GM19351 (cell line): ENCODE data around the gene PNPLA1.
"Not testable (repeated sequence)": the region's sequence is repeated elsewhere in the genome, so short reads cannot be mapped to it uniquely, and the experiment has no call there.

Experiments
- ATAC-seq: cut with Tn5 transposase; IDR thresholded peaks from one replicate; pipeline ENCODE4 v1.9.1; 2021; ENCODE audit warnings: mild to moderate bottlenecking, moderate library complexity; ENCODE audit not compliant: unreplicated experiment

PNPLA1 gene

DNA sequence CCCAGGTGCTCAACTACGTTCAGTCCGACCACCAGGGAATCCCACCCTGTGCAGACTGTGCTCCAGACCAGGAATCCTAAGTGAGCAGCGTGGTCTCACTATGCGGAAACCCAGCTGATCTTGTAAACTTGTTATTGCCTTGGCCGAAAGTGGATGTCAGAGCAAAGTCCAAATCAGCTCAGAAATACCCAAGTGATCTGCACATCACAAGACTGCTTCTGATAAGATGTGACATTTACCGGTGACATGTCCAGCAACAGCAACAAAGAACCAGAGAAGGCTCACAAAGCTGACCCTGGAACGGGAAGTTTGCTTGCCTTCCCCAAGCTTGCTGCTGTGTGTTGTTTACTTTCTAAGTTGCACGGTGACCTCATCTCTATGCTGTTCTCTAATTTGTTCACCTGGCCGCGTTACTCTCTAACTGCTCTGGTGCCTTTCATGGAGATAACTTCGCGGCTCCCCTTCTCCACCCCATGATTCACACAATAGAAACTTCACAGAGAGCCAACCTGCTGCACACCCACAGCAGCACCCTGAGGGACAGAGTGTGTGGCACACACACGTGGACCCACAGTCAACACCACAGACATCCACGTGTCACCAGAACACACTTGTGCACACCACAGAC lies 65.1 kb downstream of the PNPLA1 start:
- ATAC-seq: no peak

DNA sequence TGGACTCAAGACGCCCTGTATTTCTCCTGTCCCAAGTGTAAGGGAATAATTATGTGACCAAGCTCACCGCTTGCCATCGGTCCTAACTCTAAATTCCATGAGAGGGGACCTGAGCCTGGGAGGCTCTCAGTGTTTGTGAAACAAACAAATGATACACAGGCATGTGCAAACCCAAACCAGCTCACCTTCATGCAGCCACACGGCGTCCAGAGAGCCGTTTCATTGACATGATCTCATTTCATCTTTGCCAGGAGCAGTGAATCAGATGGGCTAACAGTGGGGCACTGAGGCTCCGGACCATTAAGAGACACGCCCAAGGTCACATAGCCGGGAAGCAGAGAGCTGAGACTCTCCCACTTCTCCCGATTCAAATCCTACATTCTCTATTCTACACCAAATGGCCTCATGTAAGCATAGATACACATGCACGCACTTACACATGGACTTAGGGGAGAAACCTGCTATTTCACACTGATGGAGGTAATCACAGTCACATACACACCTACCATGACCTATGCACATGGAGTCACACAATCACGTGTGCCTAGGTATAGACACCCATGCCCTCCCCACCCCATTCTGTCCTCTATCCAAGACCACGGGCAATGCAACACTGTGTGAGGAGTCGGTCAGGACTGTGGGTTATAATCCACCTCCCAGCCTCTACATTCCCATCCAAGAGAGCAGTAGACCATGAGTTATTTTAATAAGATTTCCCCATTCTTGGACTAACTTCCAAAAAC lies 65.8 kb downstream of the PNPLA1 start:
- ATAC-seq: no peak

DNA sequence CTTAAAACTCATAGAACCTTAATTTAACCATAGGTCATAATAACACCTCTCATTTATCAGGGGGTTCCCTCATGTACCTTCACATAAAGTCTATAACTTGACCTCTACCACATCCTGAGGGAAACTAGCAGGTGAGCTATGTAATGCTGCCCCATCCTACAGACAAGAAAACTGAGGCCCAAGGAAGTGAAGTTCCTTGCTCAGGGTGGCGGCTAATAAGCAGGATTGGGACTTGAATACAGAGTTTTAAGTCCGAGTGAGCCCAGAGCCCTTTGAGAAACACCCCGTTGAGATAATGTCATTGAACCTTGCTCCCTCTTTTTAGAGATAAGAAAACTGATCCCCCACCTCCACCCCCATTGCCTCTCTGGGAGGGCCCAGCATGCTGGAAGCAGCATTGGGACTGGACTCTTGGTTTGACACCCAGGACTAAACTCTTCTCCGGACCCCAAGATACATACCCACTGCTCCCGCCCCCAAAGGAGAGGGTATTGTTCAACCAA lies 66.4 kb downstream of the PNPLA1 start:
- ATAC-seq: no peak

DNA sequence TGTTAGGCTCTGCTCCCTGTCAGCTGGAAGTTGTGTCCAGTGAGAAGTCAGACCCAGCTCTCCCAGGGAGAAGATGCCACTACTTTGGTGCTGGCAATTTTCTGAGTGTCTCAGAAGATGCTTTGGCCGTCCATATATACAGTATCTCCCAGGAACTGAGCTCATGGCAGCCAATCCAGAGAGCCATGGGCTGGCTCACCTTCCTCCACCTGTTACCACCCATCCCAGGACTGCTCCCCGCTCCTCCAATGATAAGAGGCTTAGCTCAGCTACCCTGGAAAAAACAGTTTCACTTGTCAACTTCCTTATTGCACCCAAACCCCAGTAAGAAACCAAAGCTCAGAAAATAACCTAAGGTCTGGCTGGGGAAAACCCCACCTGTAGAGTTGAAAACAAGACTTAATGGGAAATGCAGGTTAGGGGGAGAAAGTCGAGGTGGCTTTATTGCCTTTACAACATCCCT lies 67.0 kb downstream of the PNPLA1 start, which contains the start of gene BNIP5:
BNIP5 (minus strand) TSS at position 110 of the 463 bp plus-strand sequence. CDS start 6,198 bp downstream, outside the sequence.
- no peak for ATAC-seq

DNA sequence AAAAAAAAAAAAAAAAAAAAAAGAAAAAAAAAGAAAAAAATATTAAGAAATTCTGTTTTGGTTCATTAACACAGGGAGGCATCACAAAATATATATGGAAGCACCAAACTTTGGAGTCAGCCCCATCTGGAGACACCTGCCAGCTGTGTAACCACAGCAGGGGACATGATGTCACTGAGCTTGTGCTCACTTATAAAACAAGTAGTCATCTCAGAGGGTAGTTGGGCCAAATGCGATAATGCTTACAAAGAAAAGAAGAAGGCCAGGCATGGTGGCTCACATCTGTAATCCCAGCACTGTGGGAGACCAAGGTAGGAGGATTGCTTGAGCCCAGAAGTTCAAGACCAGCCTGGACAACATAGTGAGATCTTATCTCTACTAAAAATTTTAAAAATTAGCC lies 68.0 kb downstream of the PNPLA1 start:
- ATAC-seq: no peak

DNA sequence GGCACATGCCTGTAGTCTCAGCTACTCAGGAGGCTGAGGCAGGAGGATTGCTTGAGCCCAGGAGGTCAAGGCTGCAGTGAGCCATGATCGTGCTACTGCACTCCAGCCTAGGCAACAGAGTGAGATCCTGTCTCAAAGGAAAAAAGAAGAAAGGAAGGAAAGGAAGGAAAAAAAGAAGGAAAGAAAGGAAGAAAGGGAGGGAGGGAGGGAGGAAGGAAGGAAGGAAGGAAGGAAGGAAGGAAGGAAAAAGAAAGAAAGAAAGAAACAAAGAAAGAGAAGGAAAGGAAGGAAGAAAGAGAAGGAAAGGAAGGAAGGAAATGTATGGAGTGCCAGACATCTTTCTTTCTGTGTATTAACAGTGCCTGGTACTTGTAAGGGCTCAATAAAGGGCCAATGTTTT lies 68.4 kb downstream of the PNPLA1 start:
- not testable (repeated sequence) for ATAC-seq

DNA sequence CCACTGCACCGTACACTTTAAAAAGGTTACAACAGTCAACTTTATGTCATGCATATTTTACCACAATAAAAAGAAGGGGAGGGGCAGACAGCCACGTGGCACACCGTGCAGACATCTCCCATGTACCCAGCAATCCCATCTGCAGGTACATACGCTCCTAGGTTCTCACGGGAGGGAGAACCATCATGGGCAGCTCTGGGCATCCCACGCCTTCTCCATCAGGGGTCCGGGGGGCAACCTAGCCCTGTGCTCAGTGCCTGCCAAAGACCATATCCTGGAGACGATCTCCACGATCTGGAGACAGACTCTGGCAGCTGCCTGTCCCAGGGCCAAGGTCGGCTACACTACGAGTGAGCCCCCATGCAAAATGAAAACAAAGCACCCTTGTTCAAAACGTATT lies 69.3 kb downstream of the PNPLA1 start:
- ATAC-seq: no peak

DNA sequence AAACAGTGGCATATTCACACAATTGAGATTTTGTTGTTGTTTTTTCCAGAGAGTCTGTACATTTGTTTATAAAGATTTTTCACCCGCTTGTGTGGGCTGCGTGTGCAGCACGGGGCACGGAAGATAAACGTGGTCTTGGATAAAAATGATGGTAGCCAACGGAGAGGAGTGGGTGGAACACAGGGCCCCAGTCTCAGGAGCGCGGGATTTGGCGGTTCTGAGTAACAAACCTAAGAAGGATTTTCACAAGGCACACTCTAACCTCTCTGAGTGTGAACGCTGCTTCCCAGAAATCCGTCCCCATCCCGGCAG lies 70.4 kb downstream of the PNPLA1 start:
- no peak for ATAC-seq

DNA sequence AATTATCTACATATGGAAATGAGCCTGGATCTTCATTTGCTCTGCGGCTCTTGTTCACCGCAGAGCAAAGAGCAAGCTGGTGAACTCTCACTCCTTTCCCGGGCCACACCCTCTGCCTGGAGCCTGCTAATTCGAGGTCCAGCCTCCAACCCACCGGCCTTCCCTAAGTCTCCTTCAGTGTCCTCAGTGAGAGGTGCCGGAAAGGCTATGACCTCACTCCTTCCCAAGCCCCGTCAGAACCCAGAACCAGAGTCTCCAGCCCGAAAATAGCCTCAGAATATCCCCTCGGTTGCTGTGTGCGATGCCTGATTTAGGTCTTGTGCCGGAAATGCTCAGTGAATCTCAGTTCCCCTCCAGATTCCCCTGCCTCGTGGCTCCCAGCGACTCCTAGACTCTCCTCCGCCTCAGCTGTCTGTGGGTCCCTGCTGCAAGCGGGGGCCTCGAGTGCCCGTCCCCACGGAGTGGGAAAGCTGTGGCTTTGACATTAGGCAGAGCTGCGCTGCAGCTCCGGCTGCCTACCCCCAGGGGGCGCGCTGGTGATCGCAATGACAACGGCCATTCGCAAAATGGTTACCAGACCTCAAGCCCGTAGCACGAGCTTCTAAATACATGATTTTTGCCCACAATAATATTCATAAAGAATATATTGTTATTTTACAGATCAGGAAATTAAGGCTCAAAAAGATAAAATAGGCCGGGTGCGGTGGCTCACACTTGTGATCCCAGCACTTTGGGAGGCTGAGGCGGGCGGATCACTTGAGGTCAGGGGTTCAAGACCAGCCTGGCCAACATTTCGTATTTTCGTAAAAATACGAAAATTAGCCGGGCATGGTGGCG lies 71.0 kb downstream of the PNPLA1 start:
- no peak for ATAC-seq

DNA sequence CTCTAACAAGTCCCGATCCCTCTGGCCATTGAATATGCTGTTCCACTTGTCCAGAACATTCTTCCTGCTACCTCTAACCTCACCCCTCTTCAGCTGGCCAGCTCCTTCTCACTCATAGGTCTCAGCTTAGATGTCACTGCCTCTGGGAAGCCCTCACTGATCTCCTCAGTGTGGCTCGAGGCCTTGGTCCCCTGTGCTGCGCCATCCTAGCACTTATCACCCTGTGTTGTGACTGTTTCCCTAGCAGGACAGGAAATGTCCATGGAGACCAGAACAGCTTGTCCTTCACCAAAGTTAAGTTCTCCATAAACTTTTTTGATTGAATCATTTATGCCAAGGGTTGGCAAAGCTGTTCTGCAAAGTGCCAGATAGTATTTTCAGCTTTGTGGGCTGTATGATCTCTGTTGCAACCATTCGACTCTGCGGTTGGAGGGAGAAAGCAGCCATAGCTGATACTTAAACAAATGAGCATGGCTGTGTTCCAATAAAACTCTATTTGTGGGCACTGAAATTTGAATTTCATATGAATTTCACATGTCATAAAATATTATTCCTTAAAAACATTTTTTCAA lies 73.3 kb downstream of the PNPLA1 start:
- ATAC-seq: no peak

DNA sequence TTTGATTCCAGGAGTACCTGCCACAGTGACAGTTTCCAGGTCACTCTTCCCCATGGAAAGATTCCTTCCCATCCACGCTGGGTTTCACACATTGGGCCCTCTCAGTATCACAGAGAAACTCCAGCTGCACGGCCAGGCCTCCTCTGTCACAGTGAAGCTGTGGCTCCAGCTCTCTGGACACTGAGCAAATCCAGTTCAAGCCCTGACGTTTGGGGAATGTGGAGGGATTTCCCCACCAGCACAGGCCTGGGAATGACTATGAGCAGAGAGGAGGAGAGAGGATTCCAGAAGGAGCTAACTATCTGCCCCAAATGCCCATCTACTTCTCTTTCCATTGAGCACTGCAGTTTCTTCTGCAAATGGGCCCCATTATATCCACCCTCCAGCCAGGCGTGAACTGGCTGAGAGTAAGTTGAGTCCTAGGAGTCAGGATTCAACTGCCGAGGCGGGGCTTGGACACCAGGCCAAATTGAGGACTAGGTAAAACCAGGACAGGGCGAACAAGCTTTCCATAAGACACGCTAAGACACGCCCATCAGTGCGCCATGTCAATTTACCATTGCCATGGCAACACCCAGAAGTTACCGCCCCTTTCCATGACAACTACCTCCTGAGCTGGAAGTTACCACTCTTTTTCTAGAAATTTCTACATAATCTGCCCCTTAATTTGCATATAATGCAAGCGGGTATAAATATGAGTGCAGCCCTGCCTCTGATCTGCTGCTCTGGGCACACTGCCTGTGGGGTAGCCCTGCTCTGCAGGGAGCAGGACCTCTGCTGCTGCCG lies 76.0 kb downstream of the PNPLA1 start:
- ATAC-seq: no peak

DNA sequence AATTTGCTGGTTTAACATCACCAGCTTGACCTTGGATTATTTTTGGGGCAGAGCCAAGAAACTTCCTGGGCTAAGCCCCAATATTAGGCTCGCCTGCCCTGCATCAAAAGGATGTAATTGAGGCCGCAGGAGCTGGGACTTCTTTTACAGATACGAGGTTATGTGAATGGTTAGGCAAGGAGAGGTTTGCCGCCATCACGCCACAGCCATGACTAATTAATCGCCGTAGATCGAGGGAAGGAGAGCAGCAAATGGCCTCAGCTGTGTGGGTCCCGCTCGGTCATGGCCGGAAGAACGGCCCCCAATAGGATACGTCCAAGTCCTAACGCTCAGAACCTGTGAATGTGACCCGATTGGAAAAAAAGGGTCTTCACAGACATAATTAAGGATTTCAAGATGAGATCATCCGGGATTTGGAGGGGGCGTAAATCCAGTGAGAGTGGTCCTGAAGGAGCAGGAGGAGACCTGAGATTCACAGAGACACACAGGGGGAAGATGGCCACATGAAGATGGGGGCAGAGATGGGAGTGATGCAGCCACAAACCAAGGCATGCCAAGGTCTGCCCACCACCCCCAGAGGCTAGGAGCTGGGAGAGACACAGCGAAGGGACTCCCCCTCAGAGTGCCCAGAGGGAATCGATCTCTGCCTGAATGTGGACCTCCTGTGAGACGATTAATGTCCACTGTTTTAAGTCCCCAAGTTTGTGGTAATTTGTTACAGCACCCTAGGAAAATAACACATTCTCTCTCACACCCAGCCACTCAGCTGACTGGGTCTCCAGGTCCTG lies 76.8 kb downstream of the PNPLA1 start:
- ATAC-seq: no peak

DNA sequence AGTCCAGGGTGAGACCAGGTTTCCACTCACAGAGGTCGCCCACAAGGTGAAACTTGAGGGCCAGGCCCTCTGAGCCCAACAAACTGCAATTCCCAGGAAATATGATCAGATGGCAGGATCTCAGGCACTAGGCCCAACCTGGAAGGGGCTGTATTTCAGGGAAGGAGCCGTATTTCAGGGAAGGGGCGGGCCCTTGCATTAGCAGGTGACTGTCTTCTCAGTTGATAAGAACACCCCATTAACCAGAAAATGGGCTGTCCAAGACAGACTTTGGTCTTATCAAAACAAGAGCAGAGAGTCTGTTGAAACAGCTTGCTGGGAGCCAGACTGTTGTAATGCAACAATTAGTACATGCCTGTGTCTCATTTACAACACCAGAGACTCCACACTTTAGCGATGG lies 77.8 kb downstream of the PNPLA1 start:
- ATAC-seq: no peak

DNA sequence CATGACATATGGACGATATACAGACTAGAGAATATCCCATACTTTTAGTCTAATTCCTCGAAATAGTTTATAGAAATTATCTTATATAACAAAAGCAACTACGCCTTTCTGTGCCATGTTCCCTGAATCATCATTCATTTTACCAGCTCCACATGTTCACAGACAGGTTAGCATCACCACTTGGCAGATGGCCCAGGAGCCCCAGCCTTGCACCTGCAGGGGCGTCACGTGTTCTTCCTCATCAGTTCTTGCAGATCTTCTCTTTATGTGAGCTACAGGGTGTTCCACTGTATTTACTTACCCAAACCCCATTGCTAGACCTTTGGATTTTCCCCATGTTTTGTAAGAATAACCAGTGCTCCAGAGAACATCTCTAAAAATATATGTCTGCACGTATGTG lies 79.4 kb downstream of the PNPLA1 start:
- ATAC-seq: no peak

DNA sequence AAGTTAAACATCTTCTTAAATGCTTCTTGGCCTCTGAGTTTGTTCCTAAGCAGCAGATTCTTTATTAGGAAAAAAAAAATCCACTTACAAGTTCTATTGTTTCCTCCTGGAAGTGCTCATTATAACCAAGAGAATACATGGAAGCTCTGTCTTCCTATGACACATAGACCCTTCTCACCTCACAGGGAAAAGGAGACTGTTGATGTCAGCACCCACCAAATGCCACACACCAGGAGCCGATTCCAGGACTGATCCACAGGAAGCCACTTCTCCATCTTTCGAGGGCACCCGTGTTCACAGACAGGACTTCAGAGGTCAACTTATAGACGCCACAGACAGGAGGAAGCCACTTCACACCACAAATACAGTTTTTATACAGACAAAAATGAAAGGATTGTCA lies 80.2 kb downstream of the PNPLA1 start:
- no peak for ATAC-seq

DNA sequence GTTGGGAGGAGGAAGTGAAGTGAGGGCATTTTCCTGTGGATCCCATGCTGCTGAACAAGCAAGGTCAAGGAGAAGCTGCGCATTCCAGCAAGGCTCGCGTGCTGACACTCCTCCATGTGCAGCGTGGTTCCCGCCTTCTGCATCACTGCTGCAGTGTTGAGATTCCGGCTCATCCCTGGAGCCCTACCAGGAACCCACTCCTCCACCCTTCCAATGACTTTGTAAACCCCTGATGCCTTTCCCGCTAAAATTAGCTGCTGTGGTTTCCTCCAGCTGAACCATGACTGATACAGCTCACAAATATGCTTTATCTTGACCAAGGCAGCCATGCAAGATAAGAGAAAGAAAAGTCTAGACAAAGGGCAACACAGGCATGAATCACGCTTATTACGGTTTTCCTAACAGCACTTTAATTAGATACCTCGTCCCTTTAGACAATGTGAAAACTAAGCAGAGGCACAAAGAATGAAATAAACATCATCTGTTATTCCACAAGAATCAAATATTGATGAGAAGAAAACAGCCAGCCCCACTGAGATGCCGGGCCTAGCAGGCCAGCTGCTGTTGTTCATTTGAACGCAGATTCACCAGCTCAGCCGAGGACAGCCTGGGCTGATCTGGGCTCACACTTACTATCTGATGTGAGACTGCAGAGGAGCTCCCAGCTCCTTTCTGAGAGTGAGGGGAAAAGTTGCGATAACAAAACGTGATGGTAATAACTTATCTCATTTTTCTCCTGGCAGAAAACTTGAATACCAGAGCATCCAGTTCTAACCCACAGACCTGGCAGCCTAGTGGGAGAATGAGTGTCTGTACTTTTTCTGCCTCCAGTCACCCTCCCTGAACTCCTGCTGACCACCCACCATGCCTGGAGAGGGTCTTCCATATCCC lies 81.1 kb downstream of the PNPLA1 start:
- no peak for ATAC-seq

DNA sequence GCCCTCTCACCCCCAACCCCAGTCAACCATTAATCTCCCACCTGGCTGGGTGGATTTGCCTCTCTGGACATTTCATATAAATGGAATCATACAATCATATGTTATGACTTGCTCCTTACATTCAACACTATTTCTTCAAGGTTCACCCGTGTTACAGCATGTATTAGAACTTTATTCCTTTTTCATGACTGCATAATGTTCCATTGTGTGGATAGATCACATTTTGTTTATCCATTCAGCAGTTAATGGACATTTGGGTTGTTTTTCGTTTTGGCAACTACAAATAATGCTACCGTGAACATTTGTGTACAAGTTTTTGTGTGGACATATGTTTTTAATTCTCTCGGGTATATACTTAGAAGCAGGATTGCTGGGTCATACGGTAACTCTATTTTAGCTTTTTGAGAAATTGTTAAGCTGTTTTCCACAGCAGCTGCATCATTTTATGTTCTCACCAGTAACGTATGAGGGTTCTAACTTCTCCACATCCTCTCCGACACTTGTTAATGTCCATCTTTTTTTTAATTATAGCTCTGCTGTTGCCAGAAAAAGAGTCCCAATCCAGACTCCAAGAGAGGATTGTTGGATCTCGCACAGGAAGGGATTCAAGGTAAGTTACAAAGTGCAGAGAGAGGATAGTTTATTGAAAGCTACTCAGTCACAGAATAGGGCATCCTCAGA lies 82.8 kb downstream of the PNPLA1 start:
- ATAC-seq: no peak

DNA sequence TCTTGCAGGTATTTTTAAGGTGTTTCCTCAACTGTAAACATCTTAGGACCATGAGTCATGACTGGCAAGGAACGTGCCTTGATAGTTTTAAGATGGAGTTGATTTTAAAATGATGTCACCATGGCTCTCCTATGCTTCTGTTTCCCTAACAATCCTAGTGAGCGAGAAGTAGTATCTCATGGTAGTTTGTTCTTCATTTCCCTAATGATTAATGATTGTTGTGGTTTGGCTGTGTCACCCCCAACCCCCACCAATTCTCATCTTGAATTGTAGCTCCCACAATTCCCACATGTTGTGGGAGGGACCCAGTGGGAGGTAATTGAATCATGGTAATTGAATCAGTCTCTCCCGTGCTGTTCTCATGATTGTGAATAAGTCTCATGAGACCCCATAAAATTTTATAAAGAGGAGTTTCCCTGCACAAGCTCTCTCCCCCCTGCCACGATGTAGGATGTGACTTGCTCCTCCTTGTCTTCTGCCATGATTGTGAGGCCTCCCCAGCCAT lies 83.6 kb downstream of the PNPLA1 start:
- ATAC-seq: no peak
